Common myeloid progenitor, CD34-positive (primary cell): ENCODE measurements around the gene STRN4.

ENCODE experiments used
- CTCF ChIA-PET: fragments of 350-600 bp; sonication (Branson Sonifier 250); formaldehyde crosslinking; loops from one replicate; lab custom pipeline; 2021; ENCODE audit warnings: antibody characterized with exemption; lab: Charles Lee
- POLR2A ChIA-PET: fragments of 350-600 bp; sonication (Branson Sonifier 250); formaldehyde crosslinking; loops from one replicate; lab custom pipeline; 2021; ENCODE audit warnings: antibody characterized with exemption; lab: Charles Lee
- DNase-seq, 3 donors: peaks; one replicate each; pipeline versions ENCODE4 v3.0.0 to v3.0.0-alpha.2; 2013
- H3K27ac ChIP-seq, 2 experiments: 1 replicate in 1 of 2; 2 replicates in 1 of 2; pipeline ENCODE4 v1.7.0; 2013; ENCODE audit warnings: inconsistent platforms in 2 of 2, low read length in 2 of 2, mild to moderate bottlenecking in 2 of 2, low read depth in 1 of 2, moderate library complexity in 1 of 2; ENCODE audit not compliant: severe bottlenecking in 2 of 2, insufficient read depth in 1 of 2, poor library complexity in 1 of 2
- H3K27me3 ChIP-seq, 5 experiments: replicated peaks in 2 of 5; 1 replicate in 3 of 5; 2 replicates in 2 of 5; pipeline versions ENCODE4 v1.6.1 to v1.7.0; 2013; ENCODE audit warnings: low read length in 4 of 5, mild to moderate bottlenecking in 2 of 5, moderate library complexity in 2 of 5, inconsistent platforms in 1 of 5; ENCODE audit not compliant: insufficient read depth in 5 of 5, control insufficient read depth in 4 of 5
- H3K36me3 ChIP-seq, 4 experiments: 1 replicate in 2 of 4; 2 replicates in 2 of 4; pipeline versions ENCODE4 v1.6.1 to v1.7.0; 2013; ENCODE audit warnings: low read length in 3 of 4, control low read depth in 1 of 4, mild to moderate bottlenecking in 1 of 4; ENCODE audit not compliant: control insufficient read depth in 4 of 4, insufficient read depth in 4 of 4
- H3K4me1 ChIP-seq, 4 experiments: 1 replicate in 3 of 4; 2 replicates in 1 of 4; pipeline versions ENCODE4 v1.6.1 to v1.7.1; 2013; ENCODE audit warnings: low read length in 3 of 4, mild to moderate bottlenecking in 3 of 4, control low read depth in 1 of 4, inconsistent platforms in 1 of 4, moderate library complexity in 1 of 4; ENCODE audit not compliant: control insufficient read depth in 4 of 4, insufficient read depth in 4 of 4; ENCODE audit errors: control extremely low read depth in 1 of 4
- H3K4me3 ChIP-seq, 7 experiments: 1 replicate in 4 of 7; 2 replicates in 3 of 7; pipeline versions ENCODE4 v1.5.1 to v1.7.0; 2013; ENCODE audit warnings: mild to moderate bottlenecking in 7 of 7, low read length in 6 of 7, moderate library complexity in 6 of 7, inconsistent platforms in 2 of 7, low read depth in 2 of 7, control low read depth in 1 of 7; ENCODE audit not compliant: insufficient read depth in 4 of 7, control insufficient read depth in 1 of 7; ENCODE audit errors: extremely low read depth in 1 of 7
- H3K9me3 ChIP-seq, 5 experiments: 1 replicate in 4 of 5; 2 replicates in 1 of 5; pipeline versions ENCODE4 v1.6.1 to v1.7.1; 2013; ENCODE audit warnings: low read length in 4 of 5, mild to moderate bottlenecking in 2 of 5, inconsistent platforms in 1 of 5, low read depth in 1 of 5, moderate library complexity in 1 of 5; ENCODE audit not compliant: control insufficient read depth in 4 of 5, insufficient read depth in 2 of 5; ENCODE audit errors: control extremely low read depth in 1 of 5
- WGBS: methylation state at CpG from one replicate; pipeline ENCODE4 v1.1.5; 2013; ENCODE audit not compliant: insufficient coverage; 5-methylcytosine and 5-hydroxymethylcytosine counted together

The STRN4 gene

DNA sequence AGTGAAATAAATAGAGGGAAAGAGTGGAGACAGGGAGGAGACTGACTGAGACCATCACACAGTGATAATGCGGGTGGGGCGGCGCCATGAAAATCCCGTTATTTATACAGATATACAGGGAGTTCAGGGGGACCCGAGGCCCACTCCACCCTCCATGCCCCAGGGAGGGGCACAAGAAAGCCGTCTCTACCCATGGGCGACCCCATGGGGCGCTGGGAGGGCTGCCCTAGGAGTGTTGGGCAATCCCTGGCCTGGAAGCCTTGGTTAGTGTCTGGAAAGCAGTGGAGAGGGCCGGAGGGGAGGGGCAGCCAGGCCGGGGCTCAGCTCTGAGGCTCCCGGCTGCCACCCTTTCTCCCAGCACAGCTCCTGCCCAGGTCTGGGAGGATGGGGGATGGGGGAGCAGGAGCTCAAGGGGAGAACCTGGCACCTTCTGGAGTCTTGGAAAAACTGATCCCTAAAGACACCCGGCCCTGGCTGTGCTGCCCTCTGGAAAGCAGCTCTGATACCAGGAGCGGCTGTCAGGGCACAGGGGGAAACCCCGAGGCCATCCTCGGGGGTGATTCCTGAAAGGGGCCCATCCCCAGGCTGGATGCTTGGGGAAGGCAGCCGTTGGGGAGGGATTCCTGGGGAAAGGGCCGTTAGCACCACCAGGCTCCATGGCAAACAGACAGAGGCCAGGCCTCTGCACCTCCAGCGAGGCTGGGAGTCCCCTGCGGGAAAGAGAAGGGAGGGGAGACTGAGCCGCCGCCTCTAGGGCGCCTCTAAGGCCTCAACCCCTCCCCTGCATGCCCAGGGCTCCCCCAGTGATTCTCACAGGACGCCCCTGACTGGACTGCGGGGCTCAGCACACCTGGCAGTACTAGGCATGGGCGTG is 26.4 kb downstream of the STRN4 start:
- DNase-seq = no peak
- Histone ChIP-seq H3K4me1 (peaks cover 14 to 88% (median 70%) of the 10 kb centered on the region in 4 experiments), H3K4me3 (no peak overlapping the region), H3K27me3 (no peaks in the 10 kb centered on the region), H3K27ac (no peak overlapping the region), H3K9me3 (no peaks in the 10 kb centered on the region), H3K36me3 (peaks cover 2 to 61% (median 36%) of the 10 kb centered on the region in 4 experiments)
- POLR2A ChIA-PET = no interaction called here
- WGBS = 86% methylated on average over 14 of the region's 25 CpGs
- CTCF ChIA-PET = interaction anchor here (2.8 kb wide), 1 partner anchor 9 kb away, joined by 22 read pairs; no protein-coding TSS in a partner anchor

DNA sequence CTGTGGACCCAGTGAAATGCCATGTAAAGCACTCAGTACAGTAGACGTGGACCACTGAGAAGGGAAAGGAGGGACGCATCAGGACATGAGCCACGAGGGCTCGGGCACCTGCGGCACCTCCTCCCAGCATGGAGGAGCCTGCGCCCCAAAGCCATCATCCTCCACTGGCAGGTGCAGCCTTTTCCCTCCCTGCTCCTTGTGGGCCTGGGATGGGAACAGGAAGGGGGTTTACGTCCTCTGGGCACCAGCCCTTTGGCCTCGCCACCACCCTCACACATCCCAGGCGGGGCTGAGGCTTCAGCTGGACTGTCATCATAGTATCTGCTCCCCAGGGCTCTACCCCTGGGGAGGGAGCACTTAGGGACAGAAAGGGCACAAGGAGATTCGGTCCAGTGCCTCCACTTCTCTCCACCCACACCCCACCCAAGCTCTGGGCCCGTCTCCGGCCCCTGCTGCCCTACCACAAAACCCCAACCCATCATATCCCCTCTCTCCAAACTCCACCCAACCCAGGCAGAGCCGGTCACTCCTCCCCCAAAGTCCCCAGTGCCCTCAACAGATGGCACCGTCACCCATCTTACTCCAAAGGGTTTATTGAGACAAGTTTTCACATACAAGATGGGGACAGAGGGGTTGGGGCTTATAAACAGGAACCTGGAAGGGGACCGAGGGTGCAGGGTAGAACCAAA is 27.2 kb downstream of the STRN4 start:
- H3K9me3 ChIP-seq = no peaks in the 10 kb centered on the region
- peak overlapping the region in 1 of 7 experiments; percentile 11 for H3K4me3 ChIP-seq
- ChIA-PET POLR2A (interaction anchor here (1.3 kb wide), 1 partner anchor 13 kb away, joined by 5 read pairs; no protein-coding TSS in a partner anchor), CTCF (interaction anchor here (1.1 to 2.8 kb wide), 3 partner anchors 10 to 80 kb away, joined by 3 to 22 read pairs (median 6); no protein-coding TSS in a partner anchor)
- H3K36me3 ChIP-seq = peaks cover 2 to 53% (median 30%) of the 10 kb centered on the region in 4 experiments
- DNase-seq = peak in 2 of 3 donors; percentile 47 to 55
- no peak overlapping the region for H3K27ac ChIP-seq
- peaks cover 16 to 93% (median 75%) of the 10 kb centered on the region in 4 experiments for H3K4me1 ChIP-seq
- 52% methylated on average over 7 of the region's 15 CpGs for WGBS
- no peaks in the 10 kb centered on the region for H3K27me3 ChIP-seq

DNA sequence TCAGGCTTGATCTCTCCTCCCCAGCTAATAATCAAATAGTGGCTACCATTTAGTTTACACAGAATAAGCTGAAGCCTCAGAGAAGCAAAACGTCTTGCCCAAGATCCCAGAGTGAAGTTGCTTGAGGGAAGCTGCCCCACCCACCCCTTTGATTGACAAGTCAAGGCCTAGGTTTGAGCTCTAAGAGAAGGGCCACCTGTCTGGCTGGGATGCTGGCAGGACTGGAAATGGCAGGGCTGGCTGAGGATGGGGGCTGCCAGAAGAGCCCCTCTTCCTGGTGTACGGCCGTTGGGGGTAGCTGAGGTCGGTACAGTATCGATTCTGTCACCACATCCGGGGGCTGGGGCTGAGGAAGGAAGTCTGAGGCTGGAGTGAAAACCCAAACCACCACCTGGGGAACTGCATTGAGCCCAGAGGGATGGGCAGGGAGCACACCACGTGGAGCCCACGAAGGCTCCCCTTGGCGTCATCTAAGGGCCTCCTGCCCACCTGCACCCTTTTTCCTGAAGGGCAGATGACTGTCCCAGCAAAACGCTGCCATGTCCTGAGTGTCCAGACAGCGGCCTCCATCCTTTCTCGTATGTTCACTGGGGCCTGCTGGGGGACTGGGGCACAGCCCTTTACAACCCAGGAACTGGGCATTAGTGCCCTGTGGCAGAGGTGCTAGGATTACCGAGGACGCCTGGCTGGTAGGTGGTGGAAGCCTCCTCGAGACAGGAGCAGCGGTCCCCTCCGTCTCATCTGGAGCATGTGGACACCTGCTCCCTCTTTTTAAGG is 27.9 kb downstream of the STRN4 start:
- Histone ChIP-seq H3K4me1 (peaks cover 16 to 89% (median 72%) of the 10 kb centered on the region in 4 experiments), H3K9me3 (no peaks in the 10 kb centered on the region), H3K4me3 (peak overlapping the region in 6 of 7 experiments; percentile 55 to 96 (median 86)), H3K27ac (peak overlapping the region in 1 of 2 experiments; percentile 89), H3K36me3 (peaks cover 2 to 49% (median 24%) of the 10 kb centered on the region in 4 experiments), H3K27me3 (no peaks in the 10 kb centered on the region)
- CTCF ChIA-PET = interaction anchor here (1.1 to 2.8 kb wide), 4 partner anchors 10 to 79 kb away, joined by 3 to 22 read pairs (median 6); no protein-coding TSS in a partner anchor
- POLR2A ChIA-PET = interaction anchor here (1.3 kb wide), 1 partner anchor 13 kb away, joined by 5 read pairs; no protein-coding TSS in a partner anchor
- WGBS = 19% methylated on average over 15 of the region's 17 CpGs
- DNase-seq = peak; percentile 57 to 85 (median 81)

DNA sequence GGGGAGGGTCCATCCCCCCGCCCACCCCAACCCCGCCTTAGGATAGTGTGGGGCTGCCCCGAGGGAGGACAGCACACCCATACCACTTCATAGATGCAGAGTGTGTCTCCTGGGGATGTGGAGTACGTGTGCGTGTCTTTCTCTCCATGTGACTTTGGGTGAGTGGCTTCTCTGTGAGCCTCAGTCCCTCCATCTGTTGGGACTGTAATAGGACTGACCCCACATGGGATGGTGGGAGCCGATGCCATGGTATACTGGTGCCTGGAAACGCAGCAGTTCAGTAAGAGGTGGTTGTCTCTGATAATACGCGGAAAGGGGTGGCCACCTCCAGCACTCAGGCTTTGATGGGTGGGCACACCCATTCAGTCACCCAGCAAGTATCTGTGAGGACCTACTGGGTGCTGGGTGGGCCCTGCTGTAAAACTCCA is 28.5 kb downstream of the STRN4 start:
- no peak for DNase-seq
- H3K27ac ChIP-seq = peak overlapping the region in 1 of 2 experiments; percentile 89
- peak overlapping the region in 6 of 7 experiments; percentile 55 to 96 (median 86) for H3K4me3 ChIP-seq
- peaks cover 17 to 85% (median 70%) of the 10 kb centered on the region in 4 experiments for H3K4me1 ChIP-seq
- H3K27me3 ChIP-seq = no peaks in the 10 kb centered on the region
- H3K9me3 ChIP-seq = no peaks in the 10 kb centered on the region
- 7% methylated on average over 5 of the region's 9 CpGs for WGBS
- peaks cover 2 to 43% (median 21%) of the 10 kb centered on the region in 4 experiments for H3K36me3 ChIP-seq
- ChIA-PET POLR2A (interaction anchor here (1.3 kb wide), 1 partner anchor 14 kb away, joined by 5 read pairs; no protein-coding TSS in a partner anchor), CTCF (interaction anchor here (1.1 to 2.8 kb wide), 4 partner anchors 11 to 78 kb away, joined by 3 to 22 read pairs (median 6); no protein-coding TSS in a partner anchor)

DNA sequence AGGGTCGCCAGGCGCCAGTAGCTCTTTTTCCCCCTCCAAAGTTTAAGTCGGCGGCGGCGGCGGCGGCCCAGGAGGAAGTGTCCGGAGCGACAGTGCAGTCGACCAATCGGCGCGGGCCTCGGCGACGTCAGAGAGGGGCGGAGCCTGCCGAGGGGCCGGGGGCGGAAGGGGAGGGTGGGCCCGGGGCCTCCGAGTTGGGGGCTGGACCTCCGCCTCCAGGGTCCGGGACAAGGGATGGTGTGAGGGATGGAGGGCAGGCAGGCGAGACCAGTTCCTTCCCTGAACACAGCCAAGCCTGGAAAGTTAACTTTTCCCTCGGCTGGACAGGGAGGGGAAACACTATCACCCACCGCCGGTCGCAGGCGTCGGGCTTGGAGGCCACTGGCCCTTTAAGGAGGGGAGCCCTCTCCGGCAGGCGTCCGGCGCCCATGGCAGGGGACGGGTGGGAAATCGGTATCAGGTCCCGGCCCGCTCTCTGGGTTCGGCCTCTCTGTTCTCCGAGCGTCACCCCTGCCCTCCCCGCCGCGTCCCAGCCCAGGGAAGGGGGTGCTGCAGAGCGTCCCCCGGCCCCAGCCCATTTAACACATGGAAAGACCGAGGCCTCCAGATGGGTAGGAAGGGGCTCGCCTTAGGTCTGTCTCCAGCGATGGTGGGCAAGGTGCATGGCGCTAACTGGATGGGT is 29.1 kb downstream of the STRN4 start, which contains the start of gene PRKD2:
Gene PRKD2, minus strand, starts transcription at position 81 of the 682 bp plus-strand sequence. CDS start 744 bp downstream, outside the sequence.
- Histone ChIP-seq H3K27ac (peak within 1 kb of the TSS; percentile 64 to 89), H3K4me1 (peaks cover 17 to 82% (median 68%) of the 10 kb centered on the region in 4 experiments), H3K4me3 (peak within 1 kb of the TSS; percentile 67 to 96 (median 84)), H3K9me3 (no peaks in the 10 kb centered on the region), H3K36me3 (peaks cover 2 to 38% (median 19%) of the 10 kb centered on the region in 4 experiments), H3K27me3 (no peaks in the 10 kb centered on the region)
- ChIA-PET POLR2A (interaction anchor here (1.7 kb wide), 1 partner anchor 14 kb away, joined by 3 read pairs; no protein-coding TSS in a partner anchor), CTCF (interaction anchor here (2.8 to 16.2 kb wide), 3 partner anchors 12 to 13 kb away, joined by 22 to 356 read pairs (median 37); no protein-coding TSS in a partner anchor)
- DNase-seq = peak; percentile 74 to 84 (median 81)
- 0% methylated on average over 34 of the region's 52 CpGs for WGBS
